Hematopoietic multipotent progenitor cell (in vitro differentiated cells): ENCODE measurements around the gene HOATZ. TPM values are rescaled to one million over a fixed set of nuclear protein-coding genes. Genes with fewer than 3 reads are reported as not detected.

Source experiments
- DNase-seq, 3 donors: peaks; one replicate each; pipeline ENCODE4 v3.0.0-alpha.2; 2011 to 2015; ENCODE audit warnings: low read depth in 2 of 3, low spot score in 2 of 3
- total RNA-seq: library from RNA; depleted of rRNA; stranded (reverse); fragments of >200 nt; gene quantifications from one replicate; pipeline ENCODE4 v1.2.3, GENCODE V29; 2012

HOATZ gene
- not detected for total RNA-seq

DNA sequence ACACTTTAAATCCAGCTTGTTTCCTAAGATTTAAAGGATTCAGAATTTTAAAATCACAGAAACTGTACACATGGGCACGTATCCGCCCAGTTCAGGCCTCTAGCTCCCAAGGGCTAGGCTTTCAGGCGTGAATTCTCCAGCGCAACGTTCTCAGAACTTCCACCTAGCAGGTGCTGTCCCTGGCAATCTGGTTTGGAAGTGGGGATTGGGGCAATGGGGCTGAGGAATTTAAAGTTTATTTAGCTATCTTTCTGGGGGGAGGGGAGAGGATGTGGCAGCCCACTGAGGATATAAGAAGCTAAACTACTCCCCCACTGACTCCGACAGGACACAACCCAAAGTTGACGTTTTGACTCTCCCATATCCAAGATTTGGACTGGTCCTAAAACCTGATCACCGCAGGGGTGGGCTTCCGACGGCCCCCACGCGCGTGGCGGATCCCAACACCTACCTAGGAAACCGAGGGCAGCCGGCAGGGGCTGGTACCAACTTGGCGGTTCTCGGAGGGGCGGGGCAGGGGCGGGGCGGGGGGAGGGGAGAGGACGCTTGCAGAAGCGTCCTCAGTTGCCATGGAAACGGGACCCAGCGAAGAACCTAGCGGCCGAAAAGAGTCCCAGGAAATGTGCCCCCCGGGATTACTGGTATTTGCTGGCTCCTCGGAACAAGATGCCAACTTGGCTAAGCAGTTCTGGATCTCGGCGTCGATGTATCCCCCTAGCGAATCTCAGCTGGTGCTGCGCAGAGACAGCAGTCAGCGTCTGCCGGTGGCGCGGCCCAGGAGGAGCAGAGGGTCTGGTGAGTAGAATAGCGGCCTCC, at the start of gene HOATZ:
TSS of gene HOATZ (plus strand) at position 563 of the 816 bp plus-strand sequence. CDS start at position 570, 7 bp downstream.
- peak in 1 of 3 donors; percentile 30 for DNase-seq

DNA sequence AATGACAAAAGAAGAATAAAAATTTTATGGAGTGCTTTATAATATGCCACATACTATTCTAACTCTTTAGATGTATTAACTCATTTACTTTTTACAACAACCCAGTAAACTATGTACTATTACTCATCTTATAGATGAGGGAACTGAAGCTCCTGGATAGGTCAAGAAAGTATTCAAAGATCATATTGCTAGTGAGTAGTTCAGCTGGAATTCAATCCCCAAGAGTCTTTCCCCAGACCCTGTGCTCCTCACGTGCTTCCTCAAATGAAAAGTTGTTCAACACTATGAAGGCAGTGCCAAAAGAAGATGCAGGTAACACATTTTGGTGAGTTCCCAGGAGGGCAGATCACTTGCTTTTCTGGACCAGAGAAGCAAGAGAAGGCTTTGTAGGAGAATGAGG, 49.2 kb upstream of the HOATZ start:
- no peak for DNase-seq

DNA sequence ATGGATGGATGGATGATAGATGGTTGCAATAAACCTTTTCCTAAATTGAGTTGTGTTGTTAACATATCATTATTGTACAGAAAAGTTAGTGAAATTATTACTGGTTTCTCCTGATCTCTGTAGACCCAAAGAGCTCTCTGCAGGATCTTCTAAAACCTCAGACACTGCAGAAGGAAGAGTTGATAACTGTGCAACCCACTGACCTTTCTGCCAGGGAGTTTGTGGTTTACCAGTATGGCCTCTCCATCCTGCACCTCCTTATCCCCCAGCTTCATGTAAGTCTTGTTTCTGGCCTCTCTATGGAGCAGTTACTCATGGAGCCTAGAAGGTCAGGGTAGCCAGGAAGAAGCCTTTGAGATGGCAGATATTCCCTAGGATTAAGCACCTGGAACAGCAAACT, 48.0 kb upstream of the HOATZ start:
- peak in 1 of 3 donors; percentile 27 for DNase-seq

DNA sequence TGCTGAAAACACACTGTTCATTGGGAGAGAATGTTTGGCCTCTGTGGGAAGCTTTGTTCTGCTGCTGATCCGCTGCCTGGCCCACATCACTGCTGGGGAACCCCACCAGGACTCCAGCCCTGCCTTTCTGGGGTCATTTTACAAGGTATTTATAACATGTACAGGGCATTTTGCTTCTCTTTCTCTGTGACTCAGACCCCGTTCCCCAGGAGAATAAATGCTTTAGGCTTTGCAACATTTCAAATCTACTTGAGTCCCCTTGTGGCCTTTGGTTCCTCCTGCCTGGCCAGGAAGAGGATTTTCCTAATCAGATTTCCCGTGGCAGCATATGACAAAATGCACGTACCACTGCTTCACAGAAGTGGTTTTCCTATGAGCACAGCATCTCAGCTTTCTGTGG, 45.4 kb upstream of the HOATZ start:
- no peak for DNase-seq

DNA sequence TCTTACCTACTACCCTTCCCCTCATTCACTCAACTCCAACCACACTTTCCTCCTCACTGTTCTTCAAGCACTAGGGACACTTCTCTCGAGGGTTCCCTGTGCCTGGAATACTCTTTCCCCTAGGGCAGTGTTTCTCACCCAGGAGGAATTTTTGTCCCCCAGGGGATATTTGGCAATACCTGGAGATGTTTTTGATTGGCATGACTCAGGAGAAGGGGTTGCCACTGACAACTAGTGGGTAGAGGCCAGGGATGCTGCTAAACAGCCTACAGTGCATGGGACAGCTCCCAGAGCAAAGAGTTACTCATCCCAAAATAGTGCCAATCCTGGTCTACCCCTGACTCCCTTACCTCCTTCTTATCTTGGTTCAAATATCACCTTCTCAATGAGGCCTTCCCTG, 42.4 kb upstream of the HOATZ start:
- no peak for DNase-seq

DNA sequence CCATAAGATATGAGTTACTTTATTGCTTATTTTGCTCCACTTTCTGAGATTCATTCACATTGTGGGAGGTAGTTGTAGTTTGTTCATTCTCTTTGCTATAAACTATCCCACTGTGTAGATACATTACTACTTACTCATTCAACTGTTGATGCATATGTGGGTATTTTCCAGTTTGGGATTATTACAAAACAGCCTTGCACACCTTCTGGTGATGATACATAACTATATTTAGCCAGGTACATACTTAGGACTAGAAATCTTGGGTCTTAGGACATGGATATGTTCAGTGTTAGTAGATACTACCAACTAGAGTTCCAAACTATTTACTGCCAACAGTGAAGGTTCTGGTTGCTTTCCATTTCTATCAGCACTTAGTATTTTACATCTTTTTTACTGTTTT, 40.1 kb upstream of the HOATZ start:
- no peak for DNase-seq

DNA sequence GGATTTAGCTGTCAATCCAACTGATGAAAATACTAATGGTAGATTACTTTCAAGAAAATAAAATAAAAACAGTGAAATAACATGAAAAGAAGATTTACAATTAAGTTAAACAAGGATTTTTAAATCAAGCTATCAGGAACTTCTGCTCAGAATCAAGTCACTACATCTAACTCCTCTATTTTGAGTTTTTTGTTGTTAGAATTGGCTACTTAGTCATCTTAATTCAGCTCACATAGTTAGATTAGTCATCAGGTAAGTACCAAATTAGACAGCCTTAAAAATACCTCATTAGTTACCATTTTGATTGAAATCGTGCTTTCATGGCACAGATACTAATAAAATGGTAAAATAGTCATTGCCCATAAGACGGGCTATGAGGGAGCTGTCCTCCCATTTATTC, 38.2 kb upstream of the HOATZ start:
- DNase-seq: no peak

DNA sequence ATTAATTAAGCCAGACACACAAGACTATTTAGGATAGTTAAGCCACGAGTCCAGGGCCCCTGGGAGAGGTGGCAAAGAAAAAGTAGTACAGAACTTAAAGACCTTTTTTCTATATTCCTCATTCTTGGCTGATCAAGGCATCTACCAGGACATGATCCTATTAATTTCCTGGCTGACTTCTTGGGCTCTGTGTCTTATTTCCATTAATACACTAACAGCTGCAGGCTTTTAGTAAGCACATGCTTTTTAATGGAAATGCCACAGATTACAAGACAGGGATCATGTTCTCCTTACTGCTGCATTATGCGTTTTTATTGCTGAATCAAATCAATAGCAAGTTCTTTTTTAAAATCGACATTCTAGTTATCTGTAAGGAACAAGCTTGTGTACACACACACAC, 37.6 kb upstream of the HOATZ start:
- DNase-seq: no peak

DNA sequence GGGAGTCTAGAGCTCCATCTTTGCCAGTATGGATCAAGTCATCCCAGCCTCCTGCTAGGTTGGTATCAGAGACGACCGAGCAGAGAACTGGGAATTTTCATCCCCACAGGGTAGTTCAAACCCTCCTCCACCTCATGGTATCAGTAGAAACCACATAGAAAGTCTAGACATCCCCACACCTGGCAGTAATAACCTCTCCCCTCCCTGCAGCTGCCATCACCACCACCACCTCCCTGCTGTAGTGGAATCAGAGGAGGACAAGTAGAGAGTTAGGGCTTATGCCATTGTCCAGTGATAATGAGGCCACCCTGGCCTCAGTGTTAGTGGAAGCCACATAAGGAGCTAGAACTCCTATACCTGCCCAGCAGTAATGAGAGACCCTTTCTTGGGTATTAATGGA, 36.7 kb upstream of the HOATZ start:
- DNase-seq: no peak

DNA sequence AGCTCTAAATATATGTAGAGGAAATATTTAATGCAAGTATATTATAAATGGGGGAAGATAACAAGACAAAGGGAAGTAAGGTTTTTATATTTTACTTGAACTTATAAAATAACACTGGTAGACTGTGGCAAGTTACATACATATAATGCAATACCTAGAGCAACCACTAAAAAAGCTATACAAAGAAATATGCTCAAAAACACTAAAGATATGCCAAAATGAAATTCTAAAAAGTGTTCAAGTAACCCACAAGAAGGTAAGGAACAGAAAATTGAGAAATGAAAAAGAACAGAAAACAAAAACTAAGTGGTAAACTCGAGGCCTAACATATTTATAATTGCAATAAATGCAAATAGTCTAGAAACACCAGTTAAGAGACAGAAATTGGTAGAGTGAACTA, 34.9 kb upstream of the HOATZ start:
- DNase-seq: no peak

DNA sequence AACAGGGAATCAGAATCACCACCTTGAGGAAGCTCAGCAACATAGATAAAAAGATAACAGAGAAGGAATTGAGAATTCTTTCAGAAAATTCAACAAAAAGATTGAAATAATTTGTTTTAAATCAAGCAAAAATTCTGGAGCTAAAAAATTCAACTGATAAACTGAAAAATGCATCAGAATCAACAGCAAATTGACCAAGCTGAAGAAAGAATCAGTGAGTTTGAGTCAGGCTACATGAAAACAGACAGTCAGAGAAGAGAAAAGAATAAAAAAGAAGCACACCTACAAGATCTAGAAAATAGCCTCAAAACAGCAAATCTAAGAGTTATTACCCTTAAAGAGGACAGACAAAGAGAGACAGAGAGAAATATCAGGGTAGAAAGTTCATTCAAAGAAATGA, 31.1 kb upstream of the HOATZ start:
- DNase-seq: no peak

DNA sequence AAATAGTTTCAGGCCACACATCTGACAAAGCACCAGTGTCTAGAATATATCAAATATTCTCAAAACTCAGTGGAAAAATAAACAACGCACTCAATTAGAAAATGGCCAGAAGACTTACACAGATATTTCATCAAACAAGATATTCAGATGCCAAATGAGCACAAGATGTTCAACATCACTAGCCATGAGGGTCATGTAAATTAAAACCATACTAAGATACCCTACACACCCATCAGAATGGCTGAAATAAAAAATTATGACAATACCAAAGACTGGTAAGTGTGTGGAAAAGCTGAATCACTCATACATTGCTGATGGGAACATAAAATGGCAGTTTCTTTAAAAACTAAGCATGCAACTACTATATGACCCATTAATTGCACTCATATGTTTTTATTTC, 24.1 kb upstream of the HOATZ start:
- no peak for DNase-seq

DNA sequence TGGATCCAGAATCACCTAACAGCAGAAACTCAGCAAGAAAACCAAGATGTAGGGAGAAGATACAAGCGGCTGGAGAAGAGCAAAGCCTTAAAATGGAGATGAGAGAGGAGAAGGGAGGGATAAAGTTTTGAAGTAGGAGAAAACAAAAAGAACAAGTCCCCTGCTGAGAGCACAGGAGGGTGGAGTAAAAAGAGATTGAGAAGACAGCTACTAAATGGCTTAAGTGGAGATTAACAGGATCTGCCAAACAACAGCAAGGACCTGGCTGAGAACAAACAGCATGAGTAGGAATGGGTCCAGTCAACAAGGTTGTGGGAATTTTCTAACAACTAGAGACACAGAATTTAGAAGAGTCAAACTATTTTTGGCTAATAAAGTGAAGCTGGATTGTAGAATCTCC, 20.5 kb upstream of the HOATZ start:
- no peak for DNase-seq

DNA sequence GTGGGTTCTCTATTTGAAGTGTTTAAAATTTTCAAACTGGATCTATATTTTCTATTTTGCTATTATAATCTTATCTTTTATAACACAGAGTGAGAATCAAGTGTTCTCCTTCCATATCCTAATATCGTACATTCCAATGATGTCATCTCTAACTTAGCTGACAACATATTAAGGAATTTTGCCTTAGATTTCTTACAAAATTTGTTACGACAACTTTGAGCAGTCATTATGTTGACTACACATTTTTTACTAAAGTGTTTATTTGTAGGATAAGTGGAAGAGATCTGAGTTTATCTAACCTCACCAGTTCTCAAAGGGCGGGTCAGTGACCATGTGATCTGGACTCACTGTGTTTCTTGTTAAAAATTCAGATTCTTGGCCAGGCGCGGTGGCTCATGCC, 15.1 kb upstream of the HOATZ start:
- DNase-seq: no peak

DNA sequence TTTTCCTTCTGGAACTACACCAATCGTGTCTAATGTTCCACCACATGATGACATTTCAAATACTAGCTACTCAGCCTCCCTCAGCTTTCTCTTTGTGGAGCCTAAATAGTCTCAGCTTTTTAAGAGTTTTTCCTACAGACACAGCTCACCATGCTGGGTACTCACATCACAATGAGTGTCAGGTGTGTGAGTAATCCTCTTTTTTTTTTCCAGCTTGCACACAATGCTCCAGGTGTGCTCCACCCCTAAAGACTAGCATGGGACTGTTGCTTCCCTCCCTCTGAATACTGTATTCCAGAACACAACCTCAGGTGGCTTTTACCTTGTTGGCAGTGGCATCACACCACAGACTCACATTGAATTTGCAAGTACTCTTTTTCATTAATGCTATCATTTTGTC, 14.1 kb upstream of the HOATZ start:
- DNase-seq: no peak

DNA sequence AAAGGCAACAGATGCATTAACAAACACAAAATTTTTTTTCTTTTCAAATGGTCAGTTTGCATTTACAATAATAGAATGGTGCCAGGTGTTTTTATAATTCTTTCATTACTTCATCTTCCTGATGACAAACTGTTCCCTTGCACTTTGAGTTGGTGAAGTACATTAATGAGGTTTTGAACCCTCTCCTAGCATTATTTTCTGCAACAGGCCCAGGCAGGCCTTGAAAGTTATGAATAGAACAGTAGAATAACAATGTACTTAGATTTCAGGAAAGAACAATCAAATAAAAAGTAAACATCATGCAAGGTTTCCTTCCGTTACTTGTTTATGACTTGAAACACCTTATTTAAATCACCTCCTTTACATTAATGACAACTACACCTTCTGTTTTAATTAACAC, 12.0 kb upstream of the HOATZ start:
- no peak for DNase-seq

DNA sequence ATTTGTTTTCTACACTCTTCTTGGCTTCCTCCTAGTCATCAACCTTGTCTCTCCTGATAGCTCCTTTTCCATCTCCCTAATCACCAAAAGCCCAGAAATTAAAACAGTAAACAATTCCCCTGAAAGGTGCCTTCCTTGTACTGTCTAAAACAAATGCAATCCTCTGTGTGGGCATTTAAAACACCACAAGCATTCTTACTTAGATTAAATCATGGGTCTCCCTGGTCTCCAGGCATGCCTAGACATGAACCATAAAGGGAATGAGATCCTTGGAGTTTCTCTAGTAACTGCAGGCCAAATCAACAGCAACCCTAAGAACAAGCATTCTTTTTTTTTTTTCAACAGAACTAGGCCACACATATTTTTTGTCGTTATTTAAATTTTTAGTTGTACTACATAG, 4.3 kb upstream of the HOATZ start:
- DNase-seq: no peak

DNA sequence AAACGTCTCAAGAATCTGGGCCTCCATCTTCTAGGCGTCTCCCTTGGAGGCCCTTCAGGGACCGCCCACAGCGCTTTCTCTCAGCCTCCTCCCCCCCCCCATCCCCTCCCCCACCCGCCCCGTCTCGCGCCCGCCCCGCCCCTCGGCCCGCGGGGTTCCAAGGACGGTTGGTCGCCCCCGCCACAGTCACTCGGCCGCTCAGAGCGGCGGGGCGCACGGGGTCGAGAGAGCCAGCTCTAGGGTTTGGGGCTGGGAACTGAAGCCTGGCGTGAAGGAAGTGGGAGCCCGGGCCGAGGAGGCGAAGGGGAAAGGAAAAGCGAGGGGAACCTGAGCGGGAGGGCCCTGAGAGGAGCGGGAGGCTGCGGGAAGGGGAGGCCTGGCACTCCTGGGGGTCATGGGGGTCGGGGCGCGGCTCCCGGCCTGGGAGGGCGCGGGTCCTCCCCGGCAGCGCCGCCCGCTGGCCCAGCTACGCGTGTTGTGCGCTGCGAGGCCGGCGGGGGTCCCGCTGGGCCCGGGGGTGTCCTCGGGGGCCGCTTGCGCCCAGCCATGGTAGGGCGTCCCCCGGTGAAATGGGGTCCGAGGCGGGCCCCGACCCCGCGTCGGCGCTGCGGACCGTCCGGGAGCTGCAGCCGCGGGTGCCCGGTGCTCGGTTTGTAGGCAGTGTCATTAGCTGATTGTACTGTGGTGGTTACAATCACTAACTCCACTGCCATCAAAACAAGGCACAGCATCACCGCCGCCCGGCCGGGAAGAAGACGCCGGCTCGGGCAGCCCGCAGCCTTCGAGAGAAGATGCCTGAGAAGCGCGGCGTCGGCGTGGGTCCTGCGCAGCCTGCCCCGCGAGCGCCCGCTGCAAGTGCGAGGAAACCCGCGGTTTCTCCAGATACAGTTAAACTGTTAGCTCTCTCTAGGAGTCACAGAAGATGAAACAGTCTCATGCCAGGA, 2.0 kb upstream of the HOATZ start, which contains the start of gene BTG4:
TSS of gene BTG4 (minus strand) at position 91 of the 944 bp plus-strand sequence. CDS start 13,610 bp downstream, outside the sequence.
- DNase-seq: peak in 1 of 3 donors; percentile 39

DNA sequence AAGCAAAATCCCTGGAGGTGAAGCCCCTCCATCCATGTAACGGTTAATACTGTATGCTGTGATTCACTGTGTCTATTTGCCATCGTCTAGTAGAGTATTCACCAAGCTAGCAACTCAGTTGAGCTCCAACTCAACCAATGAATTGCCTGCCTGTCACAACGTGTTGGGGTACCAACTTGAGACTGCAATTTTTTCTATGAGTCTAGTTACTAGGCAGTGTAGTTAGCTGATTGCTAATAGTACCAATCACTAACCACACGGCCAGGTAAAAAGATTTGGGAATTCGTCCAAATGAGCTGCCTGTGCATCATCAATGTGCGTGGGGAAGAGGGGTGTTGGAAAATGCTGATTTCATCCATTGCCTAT, 1.4 kb upstream of the HOATZ start:
- DNase-seq: no peak

DNA sequence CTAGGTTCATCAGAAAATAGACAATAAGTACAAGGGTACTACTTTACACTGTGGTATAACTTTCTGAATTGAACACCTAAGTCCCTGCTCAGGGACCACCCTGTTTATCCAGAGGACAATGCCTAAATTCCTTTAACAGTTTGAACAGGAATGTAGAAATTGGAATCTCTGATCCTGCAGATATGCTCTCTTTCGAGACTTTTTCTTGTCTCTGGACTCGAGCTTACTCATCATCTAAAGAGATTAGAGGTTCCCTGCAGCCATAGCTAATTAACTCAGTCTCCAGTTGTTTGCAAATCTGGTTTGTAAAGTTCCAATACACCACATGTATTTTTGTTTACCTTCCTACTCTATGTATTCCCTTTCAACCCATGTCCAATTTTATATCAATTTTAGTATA, 1.0 kb downstream of the HOATZ start:
- no peak for DNase-seq

DNA sequence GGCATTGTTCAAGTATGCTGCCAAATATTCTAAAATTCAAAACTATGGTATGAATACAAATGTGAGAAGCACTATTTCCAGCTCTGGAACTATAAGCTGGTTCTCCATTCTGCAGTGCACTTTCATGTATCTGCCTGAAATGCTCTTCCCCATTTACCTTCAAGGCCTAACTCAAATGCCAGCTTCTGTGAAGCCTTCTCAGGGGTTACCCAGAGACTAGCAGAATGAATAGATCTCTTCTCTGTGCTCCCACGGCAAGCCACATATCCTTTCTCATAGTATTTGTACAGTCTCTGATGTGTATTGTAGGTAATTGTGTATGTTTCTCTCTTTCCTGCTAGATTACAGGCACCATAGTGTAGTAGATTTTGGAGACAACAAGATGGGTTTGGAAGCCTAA, 4.1 kb downstream of the HOATZ start:
- DNase-seq: no peak

DNA sequence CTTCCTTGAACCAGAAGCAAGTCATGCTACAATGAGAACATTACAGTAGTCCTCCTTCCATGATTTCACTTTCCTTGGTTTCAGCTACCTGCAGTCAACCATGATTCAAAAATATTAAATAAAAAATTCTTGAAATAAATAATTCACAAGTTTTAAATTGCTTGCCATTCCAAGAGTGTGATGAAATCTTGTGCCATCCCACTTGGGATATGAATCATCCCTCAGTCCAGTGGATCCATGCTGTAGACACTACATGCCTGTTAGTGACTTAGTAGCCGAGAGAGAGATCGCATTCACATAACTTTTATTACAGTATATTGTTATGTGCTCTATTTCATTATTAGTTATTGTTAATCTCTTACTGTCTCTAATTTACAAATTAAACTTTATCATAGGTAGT, 6.0 kb downstream of the HOATZ start:
- DNase-seq: no peak
